ENCODE results near the gene CPZ.

The CPZ gene

DNA sequence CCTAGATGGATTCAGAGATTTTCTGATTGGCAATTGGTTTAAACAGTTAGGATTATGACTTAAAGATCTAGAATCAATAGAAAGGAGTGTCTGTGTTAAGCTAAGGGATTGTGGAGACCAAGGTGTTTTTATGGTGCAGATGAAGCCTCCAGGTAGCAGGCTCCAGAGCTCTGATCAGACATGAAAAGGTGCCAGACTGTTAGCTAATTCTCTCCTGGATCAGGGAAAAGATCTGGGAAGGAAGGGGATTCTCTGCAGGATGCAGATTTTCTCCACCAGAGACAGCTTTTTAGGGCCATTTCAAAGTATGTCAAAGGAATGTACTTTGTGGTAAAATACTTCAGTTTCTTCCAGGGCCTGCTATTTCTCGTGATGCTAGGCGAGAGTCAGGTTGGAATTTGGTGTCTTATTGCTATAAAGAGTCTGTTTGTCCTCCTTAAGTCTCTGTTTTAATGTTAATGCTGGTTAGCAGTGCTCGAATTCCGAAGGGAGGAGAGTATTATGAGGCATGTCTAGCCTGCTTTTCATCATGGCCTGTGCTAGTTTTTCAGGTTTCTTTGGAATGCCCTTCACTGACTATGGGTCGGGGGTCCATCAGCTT lies 24.4 kb upstream of the CPZ start:
- Histone ChIP-seq H3K4me3 (replicated peaks; ENCODE audit: low read depth, low read length) (no peak overlapping the region), H3K36me3 (ENCODE audit: control insufficient read depth, insufficient read depth, low read length) (no peaks in the 10 kb centered on the region), H3K27me3 (replicated peaks; ENCODE audit: control insufficient read depth, insufficient read depth, low read length) (no peaks in the 10 kb centered on the region)
- TF ChIP-seq, protein P1, sequence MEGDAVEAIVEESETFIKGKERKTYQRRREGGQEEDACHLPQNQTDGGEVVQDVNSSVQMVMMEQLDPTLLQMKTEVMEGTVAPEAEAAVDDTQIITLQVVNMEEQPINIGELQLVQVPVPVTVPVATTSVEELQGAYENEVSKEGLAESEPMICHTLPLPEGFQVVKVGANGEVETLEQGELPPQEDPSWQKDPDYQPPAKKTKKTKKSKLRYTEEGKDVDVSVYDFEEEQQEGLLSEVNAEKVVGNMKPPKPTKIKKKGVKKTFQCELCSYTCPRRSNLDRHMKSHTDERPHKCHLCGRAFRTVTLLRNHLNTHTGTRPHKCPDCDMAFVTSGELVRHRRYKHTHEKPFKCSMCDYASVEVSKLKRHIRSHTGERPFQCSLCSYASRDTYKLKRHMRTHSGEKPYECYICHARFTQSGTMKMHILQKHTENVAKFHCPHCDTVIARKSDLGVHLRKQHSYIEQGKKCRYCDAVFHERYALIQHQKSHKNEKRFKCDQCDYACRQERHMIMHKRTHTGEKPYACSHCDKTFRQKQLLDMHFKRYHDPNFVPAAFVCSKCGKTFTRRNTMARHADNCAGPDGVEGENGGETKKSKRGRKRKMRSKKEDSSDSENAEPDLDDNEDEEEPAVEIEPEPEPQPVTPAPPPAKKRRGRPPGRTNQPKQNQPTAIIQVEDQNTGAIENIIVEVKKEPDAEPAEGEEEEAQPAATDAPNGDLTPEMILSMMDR (IDR thresholded peaks at IDR 0.05; ENCODE audit: insufficient read depth, low read length, poor library complexity, severe bottlenecking), result no peak
- no peak for DNase-seq (ENCODE audit: extremely low read depth, insufficient read length)

DNA sequence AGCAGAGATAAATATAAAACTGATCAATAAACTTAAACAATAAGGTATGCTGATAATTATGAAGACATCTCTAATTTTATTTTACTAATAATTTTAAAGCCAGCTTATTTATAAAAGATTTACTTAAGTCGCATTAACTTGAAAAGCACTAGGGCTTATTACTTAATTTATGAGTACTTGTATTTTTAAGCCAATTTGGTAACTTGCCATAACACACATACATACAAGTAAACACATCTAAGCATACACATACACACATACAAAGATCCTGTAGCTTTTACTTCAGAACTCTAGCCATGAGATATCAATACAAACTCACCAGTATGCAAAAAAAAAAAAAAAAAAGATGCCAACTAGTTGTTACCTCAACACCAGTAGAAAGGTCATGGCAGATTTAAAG lies 22.4 kb upstream of the CPZ start:
- no peak for DNase-seq (ENCODE audit: extremely low read depth, insufficient read length)
- TF ChIP-seq, protein P1 (IDR thresholded peaks at IDR 0.05; ENCODE audit: insufficient read depth, low read length, poor library complexity, severe bottlenecking), result no peak
- Histone ChIP-seq H3K4me3 (replicated peaks; ENCODE audit: low read depth, low read length) (no peak overlapping the region), H3K36me3 (ENCODE audit: control insufficient read depth, insufficient read depth, low read length) (no peaks in the 10 kb centered on the region), H3K27me3 (replicated peaks; ENCODE audit: control insufficient read depth, insufficient read depth, low read length) (no peaks in the 10 kb centered on the region)

DNA sequence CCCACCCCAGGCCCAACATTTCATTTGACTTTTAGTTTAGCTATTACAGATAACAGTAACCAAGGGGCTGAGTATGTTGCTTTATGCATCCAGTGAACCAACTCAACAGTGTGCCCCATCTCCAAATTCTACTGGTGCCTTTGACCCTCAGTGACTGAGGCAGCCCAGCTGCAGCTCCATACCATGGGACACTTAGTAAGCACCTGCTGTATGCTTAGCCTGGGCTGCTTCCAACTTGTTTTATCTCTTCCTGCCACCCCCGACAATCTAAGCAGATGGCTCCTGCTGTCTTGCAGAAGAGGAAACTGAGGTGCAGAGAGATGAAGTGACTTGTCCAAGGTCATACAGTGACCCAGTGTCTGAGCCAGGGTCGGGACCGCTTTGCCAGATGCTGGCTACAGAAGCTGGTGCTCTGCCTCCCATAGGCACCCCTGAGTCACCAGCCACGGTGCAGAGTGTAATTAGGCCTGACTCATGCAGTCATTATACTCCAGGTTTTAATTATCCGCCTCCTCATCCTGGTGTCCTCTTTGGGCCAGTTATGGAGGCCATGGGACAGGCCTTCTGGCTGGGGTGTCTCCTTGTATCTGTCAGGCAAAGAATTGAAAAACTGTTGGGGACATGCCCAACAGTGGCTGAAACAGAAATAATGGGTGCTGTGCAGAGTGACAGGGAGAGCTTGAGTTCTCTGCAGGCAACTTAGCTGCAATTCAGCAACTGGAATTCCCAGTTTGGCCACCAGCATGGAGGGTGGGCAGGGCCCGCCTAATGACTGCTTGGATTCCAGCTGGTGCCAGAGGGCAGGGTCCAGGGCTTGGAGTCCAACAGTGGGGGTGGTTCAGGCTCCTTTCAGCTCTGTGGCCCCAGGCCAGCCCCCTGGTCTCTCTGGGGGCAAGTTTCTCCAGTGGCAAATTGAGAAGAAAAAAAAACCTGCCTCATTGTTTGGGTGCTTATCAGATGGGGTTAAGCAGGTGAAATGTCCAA lies 20.6 kb upstream of the CPZ start:
- DNase-seq (ENCODE audit: extremely low read depth, insufficient read length), result no peak
- TF ChIP-seq, protein P1 (IDR thresholded peaks at IDR 0.05; ENCODE audit: insufficient read depth, low read length, poor library complexity, severe bottlenecking), result no peak
- Histone ChIP-seq H3K27me3 (replicated peaks; ENCODE audit: control insufficient read depth, insufficient read depth, low read length) (no peaks in the 10 kb centered on the region), H3K4me3 (replicated peaks; ENCODE audit: low read depth, low read length) (no peak overlapping the region), H3K36me3 (ENCODE audit: control insufficient read depth, insufficient read depth, low read length) (no peaks in the 10 kb centered on the region)

DNA sequence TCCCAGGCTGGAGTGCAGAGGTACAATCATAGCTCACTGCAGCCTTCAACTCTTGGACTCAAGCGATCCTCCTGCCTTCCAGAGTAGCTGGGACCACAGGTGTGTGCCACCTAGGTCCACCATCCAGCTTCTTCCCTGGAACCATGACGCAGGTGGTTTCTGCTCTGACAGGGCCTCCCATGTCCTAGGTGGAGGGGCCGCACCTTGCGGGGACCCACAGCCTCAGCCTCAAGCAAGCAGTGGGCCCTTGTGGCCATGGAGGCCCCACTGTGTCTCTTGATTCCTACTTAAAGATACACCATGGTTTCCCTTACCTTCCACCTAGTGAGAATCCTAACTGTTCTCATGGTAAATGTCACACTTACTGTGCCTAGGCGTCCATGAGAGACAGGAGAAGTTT lies 19.3 kb upstream of the CPZ start:
- DNase-seq (ENCODE audit: extremely low read depth, insufficient read length), result no peak
- TF ChIP-seq, protein P1 (IDR thresholded peaks at IDR 0.05; ENCODE audit: insufficient read depth, low read length, poor library complexity, severe bottlenecking), result no peak
- H3K27me3 ChIP-seq (replicated peaks; ENCODE audit: control insufficient read depth, insufficient read depth, low read length), result no peaks in the 10 kb centered on the region
- no peaks in the 10 kb centered on the region for H3K36me3 ChIP-seq (ENCODE audit: control insufficient read depth, insufficient read depth, low read length)
- no peak overlapping the region for H3K4me3 ChIP-seq (replicated peaks; ENCODE audit: low read depth, low read length)

DNA sequence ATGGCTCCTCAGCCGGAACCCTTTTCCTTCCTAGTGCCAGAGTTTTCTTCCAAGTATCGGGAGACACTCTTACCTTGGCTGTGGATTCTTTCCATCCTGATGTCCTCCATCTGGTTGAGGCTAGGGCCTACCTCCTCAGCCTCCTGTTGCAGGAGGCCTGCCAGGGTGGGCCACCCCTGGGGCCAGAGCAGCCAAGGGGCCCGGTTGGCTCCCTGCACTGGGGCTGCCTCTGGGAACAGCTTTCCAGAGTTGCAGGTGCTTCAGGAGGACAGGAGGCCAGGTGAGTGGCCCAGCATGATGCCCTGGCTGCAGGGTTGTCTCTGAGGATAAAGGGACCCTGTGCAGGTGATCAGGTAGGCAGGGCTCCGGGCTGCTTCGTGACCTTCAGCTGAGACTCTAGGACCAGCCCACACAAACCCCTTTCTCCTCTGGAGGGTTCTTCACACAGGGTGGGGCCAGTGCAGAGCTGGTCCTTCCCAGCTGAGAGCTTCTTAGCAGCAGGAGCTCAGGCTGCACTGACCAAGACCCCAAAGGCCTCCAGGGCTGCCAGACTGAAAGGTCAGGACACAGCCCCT lies 17.7 kb upstream of the CPZ start:
- TF ChIP-seq, protein P1 (IDR thresholded peaks at IDR 0.05; ENCODE audit: insufficient read depth, low read length, poor library complexity, severe bottlenecking), result no peak
- Histone ChIP-seq H3K36me3 (ENCODE audit: control insufficient read depth, insufficient read depth, low read length) (no peaks in the 10 kb centered on the region), H3K27me3 (replicated peaks; ENCODE audit: control insufficient read depth, insufficient read depth, low read length) (no peaks in the 10 kb centered on the region; the same call in 1 of the 2 replicates), H3K4me3 (replicated peaks; ENCODE audit: low read depth, low read length) (no peak overlapping the region)
- DNase-seq (ENCODE audit: extremely low read depth, insufficient read length), result no peak

Data from GM06990 (cell line).